ENCODE measurements around the gene ASPN.

ASPN gene

GRCh38 chr9:92504881-92505280, 22.6 kb upstream of the ASPN start:
- DNase-seq (ENCODE audit: low read depth in 2 of 2), result no peak

- DNase-seq (ENCODE audit: low read depth in 2 of 2), result no peak
These were observed 20.9 kb upstream of the ASPN start for GRCh38 chr9:92503156-92503555.

DNA sequence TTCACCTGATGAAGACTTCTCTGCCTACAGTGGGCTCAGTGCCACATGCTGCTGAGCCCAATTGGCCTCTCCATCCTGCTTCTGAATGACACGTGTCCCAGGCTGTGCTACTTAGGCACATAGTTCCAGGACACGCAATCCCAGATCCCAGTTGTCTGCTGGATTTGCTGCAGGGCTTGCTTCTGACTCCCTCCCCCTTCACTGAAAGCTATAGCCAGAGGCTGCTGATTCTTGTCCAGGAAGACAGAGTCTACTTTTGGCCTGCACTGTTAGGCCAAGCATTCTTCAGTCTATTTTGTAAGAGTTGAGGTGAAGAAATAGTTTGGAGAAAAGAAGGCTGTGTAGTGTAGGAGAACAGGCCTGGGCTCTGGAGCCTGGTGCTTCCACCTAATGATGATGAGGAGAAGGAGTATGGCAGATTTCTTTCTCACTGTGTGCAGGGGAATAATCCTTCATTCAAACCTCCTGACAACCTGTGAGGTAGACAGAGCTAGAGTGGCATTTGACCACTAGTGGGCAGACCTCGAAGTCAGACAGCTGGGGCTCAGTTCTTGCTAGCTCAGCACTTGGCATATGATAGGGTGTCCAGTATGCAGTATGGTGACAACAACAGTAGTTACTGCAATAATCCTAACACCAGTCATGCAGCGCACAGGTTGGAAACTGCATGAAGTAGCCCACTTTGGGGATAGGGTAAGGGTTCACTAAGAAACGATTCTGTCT, 19.5 kb upstream of the ASPN start:
- DNase-seq (ENCODE audit: low read depth in 2 of 2), result peak in 1 of 2 donors; percentile 3

DNA sequence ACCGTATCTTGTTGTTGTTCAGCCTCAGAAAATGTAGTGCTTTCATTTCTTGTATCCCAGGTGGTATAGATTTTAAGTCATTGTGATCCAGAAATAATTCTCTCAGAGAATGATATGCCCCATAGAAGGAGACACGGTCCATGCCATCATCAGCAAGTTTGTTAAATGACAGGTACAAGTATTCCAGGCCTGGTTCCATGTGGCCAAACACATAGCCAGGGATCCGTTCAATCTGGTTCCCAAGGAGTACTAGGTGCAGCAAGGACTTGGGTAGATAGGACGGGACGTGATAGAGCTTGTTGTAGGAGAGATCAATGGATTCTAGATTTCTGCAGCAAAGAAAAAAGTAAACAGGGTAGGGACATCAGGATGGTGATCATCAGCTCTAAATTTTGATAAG, 18.4 kb upstream of the ASPN start:
- no peak for DNase-seq (ENCODE audit: low read depth in 2 of 2)

DNA sequence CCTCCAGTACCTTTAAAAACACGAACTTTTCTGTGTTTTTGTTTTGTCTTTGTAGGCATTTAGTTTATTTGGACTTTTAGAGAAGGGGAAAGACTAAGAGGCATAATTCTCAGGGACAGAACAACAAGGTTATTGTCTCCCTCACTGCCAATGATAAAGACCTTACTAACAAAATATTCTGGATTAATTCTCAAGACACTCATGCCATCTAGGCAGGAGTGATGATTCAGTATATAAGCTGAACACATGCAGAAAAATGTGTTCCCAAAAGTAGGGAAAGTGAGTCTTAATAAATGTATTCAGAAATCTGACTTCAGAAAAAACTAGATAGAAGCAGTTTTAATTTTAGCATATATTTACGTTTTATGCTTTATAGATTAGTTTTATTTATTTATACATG, 17.4 kb upstream of the ASPN start:
- DNase-seq (ENCODE audit: low read depth in 2 of 2), result no peak

DNA sequence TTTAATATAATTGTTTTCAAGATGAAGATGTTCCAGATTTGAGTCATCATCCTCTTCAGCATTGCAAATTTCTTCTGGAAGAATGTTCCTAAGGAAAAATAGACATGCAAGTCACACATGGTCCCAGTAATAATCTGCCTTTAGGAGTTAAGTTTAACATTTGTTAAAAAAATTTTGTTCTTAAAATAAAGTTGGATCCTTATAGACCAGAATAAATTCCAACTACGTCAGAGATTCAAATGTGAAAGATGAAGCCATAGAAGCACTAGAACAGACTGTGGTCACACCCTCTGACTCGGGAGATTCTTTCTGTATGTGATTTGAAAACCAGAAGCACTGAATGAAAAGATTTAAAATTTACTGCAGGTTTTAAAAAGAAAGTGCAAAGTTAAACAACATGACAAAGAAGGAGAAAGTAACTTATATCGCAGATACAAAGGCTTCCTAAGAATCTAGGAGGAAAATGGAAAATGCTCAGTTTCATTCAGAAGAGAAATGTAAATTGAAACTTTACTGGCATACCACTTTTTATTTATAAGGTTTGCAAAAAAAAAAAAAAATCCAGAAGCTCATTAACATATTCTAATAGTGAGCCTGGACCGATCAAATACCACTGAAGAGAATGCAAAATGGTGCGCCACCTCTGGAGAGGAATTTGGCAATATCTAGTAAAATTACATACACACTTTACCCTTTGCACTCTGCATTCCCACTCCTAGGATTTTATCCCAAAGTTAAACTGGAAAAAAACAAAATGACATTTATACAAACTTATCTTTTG, 14.3 kb upstream of the ASPN start:
- DNase-seq (ENCODE audit: low read depth in 2 of 2), result no peak

GRCh38 chr9:92494856-92495255, 12.6 kb upstream of the ASPN start:
- no peak for DNase-seq (ENCODE audit: low read depth in 2 of 2)

DNA sequence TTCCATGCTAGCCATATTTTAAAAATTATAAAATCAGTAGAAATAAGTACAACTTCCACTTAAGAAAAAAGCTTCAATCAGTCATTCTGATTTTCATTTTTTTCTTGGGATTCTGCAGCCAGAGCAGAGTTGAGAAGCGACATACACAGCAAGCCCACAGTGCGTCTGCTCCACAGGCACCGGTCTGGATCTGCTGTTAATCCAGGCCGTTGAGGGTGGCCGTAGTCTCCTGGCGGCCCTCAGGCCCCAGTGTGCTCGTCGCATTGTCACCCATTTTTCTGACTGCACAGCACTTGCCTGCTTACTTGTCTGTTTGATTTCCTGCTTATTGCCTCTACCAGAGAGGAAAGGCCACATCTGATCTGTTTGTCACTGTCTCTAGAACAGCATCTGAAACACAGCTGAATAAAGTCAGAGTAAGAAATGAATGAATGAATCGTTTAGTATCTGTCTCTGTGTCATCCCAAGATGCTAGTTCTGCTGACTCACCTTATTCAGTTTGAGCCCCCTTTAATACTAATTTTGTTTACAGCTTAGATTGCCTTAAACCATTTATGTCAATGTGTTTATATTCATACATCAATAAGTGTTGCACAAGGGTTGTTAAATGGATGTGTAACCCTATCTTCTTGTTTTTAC, 11.6 kb upstream of the ASPN start:
- DNase-seq (ENCODE audit: low read depth in 2 of 2), result no peak

DNA sequence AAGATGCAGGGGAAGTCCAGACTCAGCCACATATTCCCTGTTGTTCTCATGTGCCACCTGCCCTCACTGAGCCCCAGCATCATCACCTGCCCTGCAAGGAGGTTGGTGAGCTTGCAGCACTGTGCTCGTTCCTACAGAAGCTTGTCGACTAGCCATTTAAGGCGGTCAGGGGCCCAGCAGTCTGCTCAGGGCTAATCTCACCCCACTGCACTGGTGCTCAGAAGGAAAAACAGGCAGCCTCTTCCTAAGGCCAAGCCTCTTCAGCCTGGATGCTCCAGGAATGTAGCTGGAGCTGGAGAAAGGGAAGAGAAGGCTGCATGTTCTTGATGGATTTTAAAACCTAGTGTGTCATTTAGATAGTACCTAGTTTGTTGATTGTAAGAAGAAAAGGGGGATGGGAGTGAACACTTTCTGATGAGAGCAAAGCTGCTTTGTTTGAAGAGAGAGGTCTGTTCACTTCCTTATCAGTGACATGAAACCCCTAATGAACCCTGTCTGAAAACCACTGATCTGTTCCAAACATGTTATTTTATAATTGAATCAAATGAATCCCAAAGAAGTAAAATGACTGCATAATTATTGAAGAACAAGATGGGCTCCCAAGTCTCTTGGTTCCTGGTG, 10.6 kb upstream of the ASPN start:
- no peak for DNase-seq (ENCODE audit: low read depth in 2 of 2)

DNA sequence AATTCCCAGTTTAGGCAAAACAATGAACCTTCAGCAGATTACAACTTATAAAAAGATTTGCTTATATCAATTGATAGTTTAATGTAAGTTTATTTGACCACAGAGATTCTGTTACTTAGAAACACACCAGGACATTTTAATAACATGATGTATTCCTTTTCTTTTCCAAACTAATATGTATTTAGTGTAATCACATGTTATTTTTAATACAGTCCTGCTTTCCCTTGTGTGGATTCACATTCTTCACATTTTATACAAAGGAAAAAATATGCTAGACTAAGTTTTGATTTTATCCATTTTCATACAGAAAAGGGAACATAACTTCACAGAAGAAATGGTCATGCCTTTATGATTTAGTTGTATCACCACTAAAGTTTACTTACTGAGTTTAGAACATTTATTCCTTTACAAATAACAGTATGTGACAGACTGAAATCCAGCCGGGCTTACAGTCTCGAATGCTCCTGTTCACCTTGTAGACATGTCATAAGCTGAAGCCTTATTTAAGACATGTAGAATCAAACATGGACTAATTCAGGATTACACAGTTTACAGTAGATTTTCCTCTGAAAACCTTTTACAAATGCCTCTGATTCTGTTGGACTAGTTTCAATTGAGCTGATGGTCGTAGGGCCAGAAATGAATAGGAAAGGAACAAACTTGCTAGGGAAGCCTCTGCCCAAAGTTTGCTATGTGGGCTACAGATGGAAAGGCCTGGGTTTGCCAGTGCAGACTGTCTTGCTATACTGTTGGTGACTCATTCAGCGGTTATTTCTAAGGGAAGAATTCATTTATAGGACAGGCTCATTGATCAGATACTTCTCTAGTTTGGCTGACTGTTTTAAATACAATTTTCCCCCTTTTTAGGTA, 6.6 kb upstream of the ASPN start:
- DNase-seq (ENCODE audit: low read depth in 2 of 2), result no peak

DNA sequence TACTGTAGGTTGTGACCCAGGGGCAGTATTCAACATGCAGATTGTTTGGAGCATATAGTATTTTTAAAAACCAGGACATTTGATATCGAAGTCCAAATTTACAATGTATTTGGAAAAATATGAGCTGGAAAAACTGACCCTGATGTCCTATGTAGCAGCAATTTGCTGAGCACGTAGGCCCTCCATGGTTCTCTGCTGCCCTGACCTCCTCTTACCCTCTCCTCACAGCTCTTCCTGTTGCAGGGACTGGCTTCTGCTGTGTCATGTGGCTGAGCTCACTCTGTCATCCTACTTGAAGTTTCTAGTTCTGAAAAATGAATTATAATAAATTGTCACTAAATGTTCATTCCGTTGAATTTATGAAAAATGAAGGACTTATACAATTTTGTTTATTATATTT, 4.1 kb upstream of the ASPN start:
- no peak for DNase-seq (ENCODE audit: low read depth in 2 of 2)

GRCh38 chr9:92484563-92484962, 2.3 kb upstream of the ASPN start:
- no peak for DNase-seq (ENCODE audit: low read depth in 2 of 2)

GRCh38 chr9:92483627-92484545, 1.6 kb upstream of the ASPN start:
- DNase-seq (ENCODE audit: low read depth in 2 of 2), result no peak

DNA sequence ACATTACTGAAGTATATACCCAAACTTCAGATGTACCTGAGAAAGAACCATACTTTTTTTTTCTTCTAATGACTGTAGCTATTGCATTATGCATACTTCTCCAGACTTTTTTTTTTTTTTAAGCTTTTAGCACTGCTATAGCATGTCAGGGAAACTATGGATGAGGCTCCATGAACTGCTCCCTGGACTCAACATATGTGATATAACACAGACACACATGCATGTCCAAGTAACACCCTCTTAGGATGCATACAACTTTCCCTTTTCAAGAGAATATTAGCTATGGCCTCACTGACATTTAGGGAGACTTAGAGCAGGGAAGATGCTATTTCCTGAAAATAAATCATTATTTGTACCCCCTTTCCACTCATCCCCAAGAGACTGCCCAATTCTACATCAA, 499 bp upstream of the ASPN start:
- no peak for DNase-seq (ENCODE audit: low read depth in 2 of 2)

DNA sequence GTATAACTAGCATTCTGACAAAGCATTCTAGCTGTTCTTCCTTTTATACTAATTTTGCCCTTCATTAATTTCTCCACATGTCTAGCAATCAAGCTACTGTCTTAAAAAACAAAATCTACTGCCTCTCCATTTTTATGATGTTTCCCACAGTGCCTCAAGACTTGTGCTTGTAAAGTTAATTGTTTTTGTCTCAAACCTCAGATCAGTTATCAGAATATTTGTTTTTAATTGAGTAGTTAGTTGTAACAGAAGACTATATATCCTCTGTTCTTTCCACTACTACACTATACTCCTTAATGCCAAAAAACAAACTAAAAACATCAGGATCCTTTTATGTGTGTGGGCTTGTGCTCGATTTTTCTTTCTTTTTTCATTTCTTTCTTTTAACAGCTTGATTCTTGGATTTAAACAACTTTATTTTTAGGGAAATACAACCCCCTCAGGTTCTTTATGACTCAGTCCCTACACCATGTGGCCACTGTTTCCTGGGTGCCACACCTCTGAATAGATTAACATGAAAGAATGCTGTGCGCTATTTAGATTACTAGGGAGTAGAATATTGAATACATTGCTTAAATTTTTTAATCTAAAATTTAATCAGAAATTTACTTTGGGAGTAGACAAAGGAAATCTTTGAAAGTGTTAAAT, 1.2 kb downstream of the ASPN start:
- no peak for DNase-seq (ENCODE audit: low read depth in 2 of 2)

GRCh38 chr9:92480291-92480771, 2.0 kb downstream of the ASPN start:
- DNase-seq (ENCODE audit: low read depth in 2 of 2), result no peak

- DNase-seq (ENCODE audit: low read depth in 2 of 2), result no peak
These were observed 3.0 kb downstream of the ASPN start for GRCh38 chr9:92479346-92479745.

DNA sequence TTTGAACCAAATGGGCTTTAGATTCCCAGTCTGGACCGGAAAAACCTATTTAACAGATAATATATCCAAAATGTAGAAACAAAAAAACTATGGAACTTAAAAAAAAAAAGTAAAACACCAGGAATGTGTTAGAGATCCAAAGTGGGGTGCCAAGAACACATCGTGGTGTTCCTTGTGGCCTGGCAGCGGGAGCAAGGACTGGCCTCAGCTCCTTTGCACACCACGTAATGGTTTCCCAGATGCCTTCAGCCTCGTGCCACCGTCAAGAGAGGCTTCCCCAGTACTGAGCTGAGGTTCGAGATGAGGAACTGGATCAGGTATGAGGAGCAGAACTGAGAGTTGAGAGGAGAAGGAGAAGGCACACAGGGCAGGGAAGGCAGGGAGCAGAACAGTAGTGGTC, 3.5 kb downstream of the ASPN start:
- DNase-seq (ENCODE audit: low read depth in 2 of 2), result no peak

DNA sequence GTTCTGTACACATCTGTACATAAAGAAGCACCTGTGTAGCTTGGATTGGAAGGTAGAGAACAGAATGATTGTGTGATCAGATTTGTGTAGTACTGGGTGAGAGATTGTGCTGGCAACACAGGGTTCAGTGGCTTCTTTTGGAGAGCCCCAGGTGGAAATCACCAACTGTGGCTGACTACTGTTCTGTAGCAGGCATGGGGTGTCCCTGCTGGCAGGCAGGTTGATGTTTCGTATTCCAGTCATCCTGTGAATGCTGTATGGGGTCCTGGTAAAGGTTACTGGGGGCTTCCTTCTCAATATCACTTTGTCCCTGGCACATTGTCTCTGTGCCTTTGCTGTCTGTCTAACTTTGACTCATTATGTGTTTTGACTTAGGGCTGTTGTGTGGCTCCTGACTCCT, 5.3 kb downstream of the ASPN start:
- DNase-seq (ENCODE audit: low read depth in 2 of 2), result no peak

DNA sequence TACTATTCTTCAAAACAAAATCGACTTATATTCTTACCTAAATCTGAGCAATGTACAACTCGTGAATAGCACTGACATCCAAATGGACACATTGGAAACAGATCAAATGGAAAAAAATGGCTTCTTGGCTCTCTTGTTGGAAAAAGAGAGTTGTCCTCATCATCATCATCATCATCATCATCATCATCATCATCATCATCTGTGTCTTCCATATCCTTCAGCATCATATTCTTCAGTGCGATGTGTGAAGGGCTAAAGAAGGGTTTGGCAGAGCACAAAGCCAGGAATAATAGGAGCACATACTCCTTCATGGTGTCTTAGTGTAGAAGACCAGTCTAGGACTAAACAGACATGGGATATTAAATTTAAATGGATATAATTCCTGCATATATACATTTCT, 7.7 kb downstream of the ASPN start:
- DNase-seq (ENCODE audit: low read depth in 2 of 2), result no peak
